HUES6 (cell line): ENCODE measurements around the gene SCYL3.

Experiments used
- H3K27ac ChIP-seq: 2 replicates; pipeline ENCODE4 v1.7.0; 2013; ENCODE audit warnings: low read depth, mild to moderate bottlenecking, low read length, inconsistent platforms
- H3K27me3 ChIP-seq: 2 replicates; pipeline ENCODE4 v1.6.1; 2013; ENCODE audit warnings: low read length; ENCODE audit not compliant: control insufficient read depth, insufficient read depth
- H3K36me3 ChIP-seq: 2 replicates; pipeline ENCODE4 v1.6.1; 2013; ENCODE audit warnings: low read length; ENCODE audit not compliant: control insufficient read depth, insufficient read depth
- H3K4me1 ChIP-seq: 2 replicates; pipeline ENCODE4 v1.6.1; 2013; ENCODE audit warnings: low read length; ENCODE audit not compliant: control insufficient read depth, insufficient read depth
- H3K4me3 ChIP-seq: 2 replicates; pipeline ENCODE4 v1.5.1; 2013; ENCODE audit warnings: low read depth, low read length
- H3K9ac ChIP-seq: one replicate; pipeline ENCODE4 v1.6.1; 2013; ENCODE audit warnings: mild to moderate bottlenecking, low read length
- H3K9me3 ChIP-seq: 2 replicates; pipeline ENCODE4 v1.6.1; 2013; ENCODE audit warnings: low read depth, low read length; ENCODE audit not compliant: control insufficient read depth, insufficient read depth

Gene SCYL3

GRCh38 chr1:169893645-169894423 lies at the start of gene SCYL3:
SCYL3 (minus strand) TSS chr1:169893896; CDS start chr1:169888840, 5,056 bp downstream.
- Histone ChIP-seq H3K4me3 (peak within 1 kb of the TSS; percentile 88), H3K4me1 (peaks cover 35% of the 10 kb centered on the region), H3K9ac (peak within 1 kb of the TSS; percentile 96), H3K36me3 (no peaks in the 10 kb centered on the region), H3K9me3 (no peaks in the 10 kb centered on the region), H3K27me3 (no peaks in the 10 kb centered on the region), H3K27ac (peak within 1 kb of the TSS; percentile 99)

GRCh38 chr1:169941982-169942830 lies 48.5 kb upstream of the SCYL3 start:
- no peaks in the 10 kb centered on the region for H3K27me3 ChIP-seq
- H3K4me3 ChIP-seq = no peak overlapping the region
- no peaks in the 10 kb centered on the region for H3K36me3 ChIP-seq
- H3K9ac ChIP-seq = no peak overlapping the region
- no peaks in the 10 kb centered on the region for H3K9me3 ChIP-seq
- no peaks in the 10 kb centered on the region for H3K4me1 ChIP-seq
- no peak overlapping the region for H3K27ac ChIP-seq

GRCh38 chr1:169933984-169934725 lies 40.5 kb upstream of the SCYL3 start:
- H3K9ac ChIP-seq = no peak overlapping the region
- H3K4me3 ChIP-seq = no peak overlapping the region
- H3K27ac ChIP-seq = no peak overlapping the region

GRCh38 chr1:169931795-169932231 lies 38.1 kb upstream of the SCYL3 start:
- Histone ChIP-seq H3K4me1 (no peaks in the 10 kb centered on the region), H3K27me3 (no peaks in the 10 kb centered on the region), H3K9me3 (no peaks in the 10 kb centered on the region), H3K27ac (no peak overlapping the region), H3K36me3 (no peaks in the 10 kb centered on the region), H3K9ac (no peak overlapping the region), H3K4me3 (no peak overlapping the region)

More at GRCh38 chr1:169933984-169934725, 40.5 kb upstream of the SCYL3 start:
- Histone ChIP-seq H3K36me3 (no peaks in the 10 kb centered on the region), H3K9me3 (no peaks in the 10 kb centered on the region), H3K4me1 (no peaks in the 10 kb centered on the region), H3K27me3 (no peaks in the 10 kb centered on the region)

GRCh38 chr1:169929210-169929526 lies 35.5 kb upstream of the SCYL3 start:
- Histone ChIP-seq H3K9me3 (no peaks in the 10 kb centered on the region), H3K27me3 (no peaks in the 10 kb centered on the region), H3K36me3 (no peaks in the 10 kb centered on the region), H3K4me1 (no peaks in the 10 kb centered on the region), H3K27ac (no peak overlapping the region), H3K9ac (no peak overlapping the region), H3K4me3 (no peak overlapping the region)

- Histone ChIP-seq H3K9me3 (no peaks in the 10 kb centered on the region), H3K9ac (no peak overlapping the region), H3K36me3 (no peaks in the 10 kb centered on the region), H3K4me3 (no peak overlapping the region), H3K4me1 (no peaks in the 10 kb centered on the region), H3K27ac (no peak overlapping the region), H3K27me3 (no peaks in the 10 kb centered on the region)
Observed at GRCh38 chr1:169928438-169929209, 34.9 kb upstream of the SCYL3 start.

GRCh38 chr1:169925505-169926482 lies 32.1 kb upstream of the SCYL3 start:
- H3K27me3 ChIP-seq = no peaks in the 10 kb centered on the region
- no peaks in the 10 kb centered on the region for H3K4me1 ChIP-seq
- H3K4me3 ChIP-seq = no peak overlapping the region
- H3K9me3 ChIP-seq = no peaks in the 10 kb centered on the region
- H3K27ac ChIP-seq = no peak overlapping the region
- H3K9ac ChIP-seq = no peak overlapping the region
- H3K36me3 ChIP-seq = no peaks in the 10 kb centered on the region

- Histone ChIP-seq H3K4me1 (no peaks in the 10 kb centered on the region), H3K9me3 (no peaks in the 10 kb centered on the region), H3K27ac (no peak overlapping the region), H3K9ac (no peak overlapping the region), H3K27me3 (no peaks in the 10 kb centered on the region), H3K36me3 (no peaks in the 10 kb centered on the region), H3K4me3 (no peak overlapping the region)
Observed at GRCh38 chr1:169924829-169925228, 31.1 kb upstream of the SCYL3 start.

GRCh38 chr1:169924063-169924462 lies 30.4 kb upstream of the SCYL3 start:
- no peaks in the 10 kb centered on the region for H3K36me3 ChIP-seq
- H3K27ac ChIP-seq = no peak overlapping the region
- H3K9me3 ChIP-seq = no peaks in the 10 kb centered on the region
- H3K9ac ChIP-seq = no peak overlapping the region
- H3K27me3 ChIP-seq = no peaks in the 10 kb centered on the region
- H3K4me1 ChIP-seq = no peaks in the 10 kb centered on the region
- H3K4me3 ChIP-seq = no peak overlapping the region
